ENCODE data around the gene ANO4.

ANO4 gene

GRCh38 chr12:100942984-100943749 is 148.6 kb downstream of the ANO4 start:
- DNase-seq (ENCODE audit: low read depth in 3 of 3, low spot score in 1 of 3): no peak

- DNase-seq (ENCODE audit: low read depth in 3 of 3, low spot score in 1 of 3): no peak
Measured at GRCh38 chr12:100951756-100952155, 157.2 kb downstream of the ANO4 start.

- no peak for DNase-seq (ENCODE audit: low read depth in 3 of 3, low spot score in 1 of 3)
Measured at GRCh38 chr12:100953217-100953616, 158.6 kb downstream of the ANO4 start.

GRCh38 chr12:100953677-100954076 is 159.1 kb downstream of the ANO4 start:
- DNase-seq (ENCODE audit: low read depth in 3 of 3, low spot score in 1 of 3): no peak

- DNase-seq (ENCODE audit: low read depth in 3 of 3, low spot score in 1 of 3): no peak
Measured at GRCh38 chr12:100954118-100954517, 159.5 kb downstream of the ANO4 start.

GRCh38 chr12:100955139-100955538 is 160.6 kb downstream of the ANO4 start:
- DNase-seq (ENCODE audit: low read depth in 3 of 3, low spot score in 1 of 3): no peak

GRCh38 chr12:100956311-100956852 is 161.8 kb downstream of the ANO4 start:
- DNase-seq (ENCODE audit: low read depth in 3 of 3, low spot score in 1 of 3): no peak

GRCh38 chr12:100959481-100959880 is 164.9 kb downstream of the ANO4 start:
- no peak for DNase-seq (ENCODE audit: low read depth in 3 of 3, low spot score in 1 of 3)

GRCh38 chr12:100962086-100962712 is 167.6 kb downstream of the ANO4 start:
- no peak for DNase-seq (ENCODE audit: low read depth in 3 of 3, low spot score in 1 of 3)

GRCh38 chr12:100963381-100963780 is 168.8 kb downstream of the ANO4 start:
- no peak for DNase-seq (ENCODE audit: low read depth in 3 of 3, low spot score in 1 of 3)

GRCh38 chr12:100964028-100964427 is 169.5 kb downstream of the ANO4 start:
- no peak for DNase-seq (ENCODE audit: low read depth in 3 of 3, low spot score in 1 of 3)

- DNase-seq (ENCODE audit: low read depth in 3 of 3, low spot score in 1 of 3): no peak
Measured at GRCh38 chr12:100967189-100967588, 172.6 kb downstream of the ANO4 start.

GRCh38 chr12:100970894-100971293 is 176.3 kb downstream of the ANO4 start:
- no peak for DNase-seq (ENCODE audit: low read depth in 3 of 3, low spot score in 1 of 3)

- no peak for DNase-seq (ENCODE audit: low read depth in 3 of 3, low spot score in 1 of 3)
Measured at GRCh38 chr12:100972121-100972520, 177.5 kb downstream of the ANO4 start.

- DNase-seq (ENCODE audit: low read depth in 3 of 3, low spot score in 1 of 3): no peak
Measured at GRCh38 chr12:100974341-100974740, 179.8 kb downstream of the ANO4 start.

- no peak for DNase-seq (ENCODE audit: low read depth in 3 of 3, low spot score in 1 of 3)
Measured at GRCh38 chr12:100974747-100975146, 180.2 kb downstream of the ANO4 start.

GRCh38 chr12:100976735-100977134 is 182.2 kb downstream of the ANO4 start:
- no peak for DNase-seq (ENCODE audit: low read depth in 3 of 3, low spot score in 1 of 3)

GRCh38 chr12:100980856-100981255 is 186.3 kb downstream of the ANO4 start:
- no peak for DNase-seq (ENCODE audit: low read depth in 3 of 3, low spot score in 1 of 3)

GRCh38 chr12:100982511-100983183 is 188.1 kb downstream of the ANO4 start:
- no peak for DNase-seq (ENCODE audit: low read depth in 3 of 3, low spot score in 1 of 3)

- no peak for DNase-seq (ENCODE audit: low read depth in 3 of 3, low spot score in 1 of 3)
Measured at GRCh38 chr12:100984796-100985195, 190.2 kb downstream of the ANO4 start.

GRCh38 chr12:100986595-100987547 is 192.3 kb downstream of the ANO4 start:
- no peak for DNase-seq (ENCODE audit: low read depth in 3 of 3, low spot score in 1 of 3)

Data from stimulated activated CD4-positive, alpha-beta T cell treated with anti-CD3 and anti-CD28 coated beads, TNF-alpha, amount 100 ng/mL, for 1 hour (primary cell).